SH-SY5Y (cell line): ENCODE measurements around the gene SOX6.

Experiments
- GATA2 ChIP-seq: IDR thresholded peaks from 2 replicates; pipeline ENCODE4 v1.6.1; 2011; ENCODE audit warnings: mild to moderate bottlenecking, low read depth, low read length
- GATA3 ChIP-seq: IDR thresholded peaks from 2 replicates; pipeline ENCODE4 v1.6.1; 2011; ENCODE audit warnings: low read depth, mild to moderate bottlenecking, low read length, moderate library complexity

DNA sequence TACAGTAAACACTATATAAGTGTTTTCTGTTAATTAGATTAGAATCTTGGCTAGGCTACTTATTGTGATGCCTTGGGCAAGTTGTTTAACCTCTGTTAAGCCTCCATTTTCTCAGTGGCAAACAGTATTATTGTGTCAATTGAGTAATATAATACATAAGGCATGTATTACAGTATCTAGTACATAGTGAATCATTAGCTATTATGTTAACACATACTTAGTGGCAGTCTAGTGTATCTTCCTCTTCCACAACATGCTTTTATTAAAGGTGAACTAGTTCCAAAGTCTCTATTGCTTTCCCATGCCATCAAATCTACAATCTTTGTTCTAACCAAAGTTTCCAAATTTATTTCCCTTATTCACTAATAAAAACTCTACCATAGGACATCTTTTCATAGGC, 200.9 kb downstream of the SOX6 start:
- no peak for TF ChIP-seq GATA3
- TF ChIP-seq GATA2 = no peak
